HG03159 (cell line): ENCODE data around the gene REXO4.

Source experiments
- ATAC-seq: cut with Tn5 transposase; IDR thresholded peaks from one replicate; pipeline ENCODE4 v1.9.1; 2021; ENCODE audit warnings: mild to moderate bottlenecking, moderate library complexity; ENCODE audit not compliant: unreplicated experiment

REXO4 gene

GRCh38 chr9:133369933-133370332 is 47.9 kb downstream of the REXO4 start:
- no peak for ATAC-seq

GRCh38 chr9:133369422-133369821 is 48.4 kb downstream of the REXO4 start:
- ATAC-seq: no peak

GRCh38 chr9:133368249-133368881 is 49.4 kb downstream of the REXO4 start:
- ATAC-seq: no peak

- ATAC-seq: no peak
Observed at GRCh38 chr9:133367778-133368177, 50.0 kb downstream of the REXO4 start.

- ATAC-seq: no peak
Observed at GRCh38 chr9:133367221-133367620, 50.6 kb downstream of the REXO4 start.

- no peak for ATAC-seq
Observed at GRCh38 chr9:133366435-133366834, 51.4 kb downstream of the REXO4 start.

GRCh38 chr9:133362359-133363044 is 55.3 kb downstream of the REXO4 start:
- no peak for ATAC-seq

- no peak for ATAC-seq
Observed at GRCh38 chr9:133361507-133362092, 56.2 kb downstream of the REXO4 start.

GRCh38 chr9:133360400-133361393 is 57.1 kb downstream of the REXO4 start:
- ATAC-seq: no peak

- no peak for ATAC-seq
Observed at GRCh38 chr9:133359399-133360175, 58.2 kb downstream of the REXO4 start.

GRCh38 chr9:133357656-133358055 is 60.2 kb downstream of the REXO4 start:
- ATAC-seq: no peak

GRCh38 chr9:133356391-133357091 is 61.3 kb downstream of the REXO4 start, which contains the start of the genes SURF1 and SURF2:
Gene SURF1 (minus strand): TSS chr9:133356487. CDS start chr9:133356453, 34 bp downstream.
Gene SURF2 (plus strand): TSS chr9:133356550. CDS start chr9:133356593, 43 bp downstream.
- peak; percentile 65 for ATAC-seq
